ENCODE data around the gene TMEM139.

- no peak for TF ChIP-seq MAX (IDR thresholded peaks at IDR 0.05; ENCODE audit: low read depth, low read length)
- no peak for TF ChIP-seq POLR2A (IDR thresholded peaks at IDR 0.05; ENCODE audit: extremely low read depth, insufficient read length)
- no peak for TF ChIP-seq CTCF (IDR thresholded peaks at IDR 0.05; ENCODE audit: low read depth, low read length)
- TF ChIP-seq MYC (IDR thresholded peaks at IDR 0.05; ENCODE audit: low read depth, low read length) = no peak
Measured at GRCh38 chr7:143242306-143242705, 42.5 kb upstream of the TMEM139 start.

Measured in NB4 (cell line).